Endometrium (tissue), 2 donors: ENCODE data around the gene FAF1.

Experiments used
- FAIRE-seq: peaks from 2 replicates; lab custom pipeline; 2012; peaks lifted over from hg19 to GRCh38; lab: Jason Lieb, UNC
- donor health status: control.
- donor health status: control.

FAF1 gene

GRCh38 chr1:50622259-50622658, 337.8 kb downstream of the FAF1 start:
- no peak for FAIRE-seq

- FAIRE-seq = no peak
These were observed 339.3 kb downstream of the FAF1 start for GRCh38 chr1:50620680-50621329.

GRCh38 chr1:50615036-50615750, 344.9 kb downstream of the FAF1 start:
- no peak for FAIRE-seq

- FAIRE-seq = no peak
These were observed 348.4 kb downstream of the FAF1 start for GRCh38 chr1:50611675-50612074.

GRCh38 chr1:50610563-50610962, 349.5 kb downstream of the FAF1 start:
- no peak for FAIRE-seq

GRCh38 chr1:50609508-50609907, 350.6 kb downstream of the FAF1 start:
- no peak for FAIRE-seq

- no peak for FAIRE-seq
These were observed 354.7 kb downstream of the FAF1 start for GRCh38 chr1:50605186-50605875.

- no peak for FAIRE-seq
These were observed 355.5 kb downstream of the FAF1 start for GRCh38 chr1:50604580-50604979.

- FAIRE-seq = no peak
These were observed 356.5 kb downstream of the FAF1 start for GRCh38 chr1:50603274-50604271.

- FAIRE-seq = no peak
These were observed 360.5 kb downstream of the FAF1 start for GRCh38 chr1:50599546-50599945.

GRCh38 chr1:50595874-50596273, 364.2 kb downstream of the FAF1 start:
- no peak for FAIRE-seq

GRCh38 chr1:50593515-50593914, 366.6 kb downstream of the FAF1 start:
- FAIRE-seq = no peak

- no peak for FAIRE-seq
These were observed 368.5 kb downstream of the FAF1 start for GRCh38 chr1:50591598-50591997.

GRCh38 chr1:50582346-50582745, 377.7 kb downstream of the FAF1 start:
- FAIRE-seq = no peak

- FAIRE-seq = no peak
These were observed 390.0 kb downstream of the FAF1 start for GRCh38 chr1:50570066-50570468.

GRCh38 chr1:50568782-50569181, 391.3 kb downstream of the FAF1 start:
- no peak for FAIRE-seq

- FAIRE-seq = no peak
These were observed 393.7 kb downstream of the FAF1 start for GRCh38 chr1:50566405-50566804.

- FAIRE-seq = no peak
These were observed 395.6 kb downstream of the FAF1 start for GRCh38 chr1:50564417-50564816.

GRCh38 chr1:50562106-50562505, 398.0 kb downstream of the FAF1 start:
- FAIRE-seq = no peak

- FAIRE-seq = no peak
These were observed 400.6 kb downstream of the FAF1 start for GRCh38 chr1:50559421-50559820.

GRCh38 chr1:50553921-50554320, 406.1 kb downstream of the FAF1 start:
- no peak for FAIRE-seq

GRCh38 chr1:50548243-50548642, 411.8 kb downstream of the FAF1 start:
- FAIRE-seq = no peak
